ENCODE measurements around the gene WBP1L.

Gene WBP1L

DNA sequence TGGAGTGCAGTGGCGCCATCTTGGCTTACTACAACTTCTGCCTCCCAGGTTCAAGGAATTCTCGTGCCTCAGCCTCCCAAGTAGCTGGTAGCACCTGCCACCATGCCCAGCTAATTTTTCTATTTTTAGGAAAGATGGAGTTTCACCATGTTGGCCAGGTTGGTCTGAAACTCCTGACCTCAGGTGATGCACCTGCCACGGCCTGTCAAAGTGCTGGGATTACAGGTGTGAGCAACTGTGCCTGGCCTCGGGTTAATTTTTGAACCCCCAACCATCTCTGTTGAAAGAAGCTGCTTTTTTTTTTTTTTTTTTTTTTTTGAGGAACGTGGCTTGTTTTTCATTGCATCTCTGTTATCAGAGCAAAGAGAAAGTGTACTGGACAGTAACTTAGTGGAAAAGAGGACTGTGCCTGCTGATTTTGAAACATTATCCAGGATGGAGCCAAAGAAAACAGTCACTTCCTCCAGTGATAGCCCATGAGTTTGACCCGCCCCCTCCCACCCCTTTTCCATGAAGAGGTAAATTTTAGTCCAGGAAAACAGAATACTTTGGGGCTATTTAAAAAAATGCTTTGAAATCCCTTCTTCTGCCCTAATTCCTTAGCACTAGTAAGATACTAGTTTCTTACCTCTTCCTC, 38.3 kb downstream of the WBP1L start:
- DNase-seq, result no peak

DNA sequence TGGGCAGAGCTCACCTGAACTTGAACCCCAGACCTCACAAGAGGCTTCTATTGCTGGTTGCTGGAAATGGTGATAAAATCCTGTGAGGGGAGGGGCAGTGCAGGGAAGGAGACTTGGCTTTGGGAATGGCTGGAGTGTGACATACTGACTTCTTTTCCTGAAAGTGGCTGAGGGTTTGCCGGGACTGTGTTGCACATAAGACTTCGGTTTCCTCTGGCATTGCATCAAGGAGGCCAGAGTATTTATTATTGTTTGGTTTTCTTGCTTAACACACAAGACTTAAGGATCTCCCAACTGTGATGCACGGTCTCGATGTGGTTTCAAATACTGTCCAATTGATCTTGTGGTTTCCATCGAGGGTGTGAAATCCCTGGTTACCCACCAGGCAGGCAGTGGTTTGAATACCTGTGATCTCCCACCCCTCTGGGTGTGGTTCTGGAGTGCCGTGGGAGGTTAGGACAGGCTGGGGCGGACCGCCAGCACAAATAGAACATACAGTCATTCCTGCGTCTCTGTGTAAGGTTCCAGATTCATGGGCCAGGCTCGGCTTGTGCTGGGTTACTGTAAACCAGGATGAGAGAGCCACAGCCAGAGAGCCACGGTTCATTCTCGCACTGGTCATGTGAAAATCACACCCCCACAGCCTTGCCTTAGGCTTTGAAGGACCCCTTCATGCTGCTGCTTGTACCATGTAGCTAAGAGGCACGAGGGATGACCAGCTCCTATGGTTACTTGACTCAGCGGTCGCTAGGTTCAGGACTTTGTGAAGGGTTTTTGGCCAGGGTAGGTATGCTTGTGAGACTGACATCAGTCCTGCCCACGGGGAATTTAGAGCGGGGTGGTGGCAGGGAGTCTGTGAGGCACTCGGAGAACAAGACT, 39.2 kb downstream of the WBP1L start:
- no peak for DNase-seq

DNA sequence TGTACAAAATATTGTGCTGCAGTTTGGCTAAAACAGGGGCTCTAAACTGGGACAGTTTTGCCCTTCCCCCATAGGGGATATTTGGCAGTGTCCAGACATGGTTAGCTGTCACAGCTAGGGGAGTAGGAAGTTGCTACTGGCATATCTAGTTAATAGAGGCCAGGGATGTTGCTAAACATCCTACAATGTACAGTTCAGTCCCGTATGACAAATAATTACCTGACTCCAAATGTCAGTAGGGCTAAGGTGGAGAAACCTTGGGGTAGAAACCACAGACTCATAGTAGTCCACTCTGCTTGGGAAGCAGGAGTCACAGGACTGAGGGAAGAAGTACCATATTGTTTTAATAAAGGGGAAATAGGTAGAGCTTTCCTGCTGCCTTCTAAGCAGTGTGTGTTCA, 39.8 kb downstream of the WBP1L start:
- DNase-seq, result no peak

DNA sequence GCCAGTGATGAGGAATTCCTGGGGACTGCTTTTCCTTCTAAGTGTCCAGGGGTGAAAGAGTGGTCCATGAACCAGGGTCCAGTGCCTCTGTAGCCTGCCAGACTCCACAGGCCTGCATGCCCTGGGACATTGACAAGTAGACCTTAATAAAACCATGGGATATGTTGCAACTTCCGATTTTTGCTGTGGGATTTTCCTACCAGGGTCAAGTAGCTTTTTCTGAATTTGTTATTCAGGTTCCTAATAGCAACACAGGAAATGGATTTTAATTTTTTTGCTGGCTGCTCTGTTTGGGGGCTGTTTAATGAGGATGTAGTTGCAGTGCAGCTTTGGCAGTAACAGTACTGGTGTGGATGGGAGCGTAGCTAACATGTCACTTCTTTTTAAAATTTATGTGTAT, 42.1 kb downstream of the WBP1L start:
- DNase-seq, result no peak

DNA sequence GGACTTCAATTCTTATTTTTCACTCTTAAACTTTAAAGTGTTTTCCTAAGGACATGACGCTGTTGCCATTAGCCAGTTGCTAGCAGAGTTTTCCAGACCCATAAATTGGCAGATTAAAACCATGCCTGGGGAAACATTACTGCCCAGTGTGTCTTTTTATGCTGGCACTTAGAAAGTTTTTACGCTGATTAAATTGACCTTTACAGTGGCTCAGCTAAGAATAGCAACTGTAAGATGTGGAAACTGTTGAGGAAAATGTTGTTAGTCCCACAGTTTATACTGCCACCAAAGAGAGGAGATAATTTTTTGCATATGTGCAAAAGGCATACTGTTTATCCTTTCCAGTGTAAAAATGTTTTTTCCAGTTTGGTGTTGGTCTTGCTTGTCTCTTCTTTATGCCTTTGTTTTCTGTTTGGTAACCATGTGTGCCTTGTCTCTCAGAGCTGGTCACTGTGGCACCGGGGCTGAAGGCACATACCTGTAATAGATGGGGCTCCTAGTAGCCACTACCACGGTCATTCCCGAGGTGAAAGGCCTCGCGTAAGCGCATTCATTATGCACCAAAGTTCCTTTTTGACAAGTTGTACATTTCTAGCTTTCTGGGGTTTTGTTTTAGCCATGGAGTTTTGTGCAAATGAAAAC, 48.1 kb downstream of the WBP1L start:
- DNase-seq, result no peak

DNA sequence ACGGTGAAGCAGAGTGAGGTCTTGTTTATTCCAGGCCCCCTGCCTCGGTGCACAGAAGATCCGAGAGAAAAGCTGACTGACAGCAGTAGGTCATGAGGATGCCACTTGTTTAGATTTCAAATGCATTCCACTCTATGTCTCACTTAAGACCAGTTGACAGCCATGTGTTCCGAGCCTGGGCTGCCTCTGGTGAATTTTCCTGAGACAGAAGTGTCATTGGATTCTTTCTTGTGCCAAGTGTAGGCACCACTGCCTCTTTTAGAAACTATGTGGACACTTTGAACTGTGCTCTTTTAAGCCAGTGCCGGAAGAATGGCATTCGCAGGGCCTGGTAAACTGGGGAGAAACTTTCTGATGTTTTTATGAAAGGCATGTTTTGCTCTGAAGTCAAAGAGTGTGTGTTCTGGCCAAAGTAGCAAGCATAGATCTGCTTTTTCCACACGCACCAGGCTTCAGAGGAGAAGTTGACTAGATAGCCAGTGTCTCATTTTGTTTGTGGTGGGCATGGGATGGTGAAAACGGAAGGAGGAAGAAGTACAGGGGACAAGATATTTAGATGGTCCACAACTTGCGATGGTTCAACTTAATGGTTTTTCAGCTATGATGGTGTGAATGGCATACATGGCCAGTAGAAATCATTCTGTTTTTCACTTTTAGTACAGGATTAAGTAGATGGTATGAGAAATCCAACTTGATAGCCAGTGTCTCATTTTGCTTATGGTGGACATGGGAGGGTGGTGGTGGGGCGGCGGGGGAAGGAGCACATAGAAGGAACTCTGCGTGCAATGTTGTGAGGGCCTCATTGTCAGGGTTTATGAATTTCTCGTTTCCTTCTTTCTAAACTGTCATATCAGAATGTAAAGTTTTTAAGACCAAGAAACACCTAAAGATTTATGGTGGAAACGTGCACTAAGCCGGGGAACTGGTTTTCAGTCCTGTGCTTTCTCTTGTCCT, 52.0 kb downstream of the WBP1L start:
- no peak for DNase-seq

DNA sequence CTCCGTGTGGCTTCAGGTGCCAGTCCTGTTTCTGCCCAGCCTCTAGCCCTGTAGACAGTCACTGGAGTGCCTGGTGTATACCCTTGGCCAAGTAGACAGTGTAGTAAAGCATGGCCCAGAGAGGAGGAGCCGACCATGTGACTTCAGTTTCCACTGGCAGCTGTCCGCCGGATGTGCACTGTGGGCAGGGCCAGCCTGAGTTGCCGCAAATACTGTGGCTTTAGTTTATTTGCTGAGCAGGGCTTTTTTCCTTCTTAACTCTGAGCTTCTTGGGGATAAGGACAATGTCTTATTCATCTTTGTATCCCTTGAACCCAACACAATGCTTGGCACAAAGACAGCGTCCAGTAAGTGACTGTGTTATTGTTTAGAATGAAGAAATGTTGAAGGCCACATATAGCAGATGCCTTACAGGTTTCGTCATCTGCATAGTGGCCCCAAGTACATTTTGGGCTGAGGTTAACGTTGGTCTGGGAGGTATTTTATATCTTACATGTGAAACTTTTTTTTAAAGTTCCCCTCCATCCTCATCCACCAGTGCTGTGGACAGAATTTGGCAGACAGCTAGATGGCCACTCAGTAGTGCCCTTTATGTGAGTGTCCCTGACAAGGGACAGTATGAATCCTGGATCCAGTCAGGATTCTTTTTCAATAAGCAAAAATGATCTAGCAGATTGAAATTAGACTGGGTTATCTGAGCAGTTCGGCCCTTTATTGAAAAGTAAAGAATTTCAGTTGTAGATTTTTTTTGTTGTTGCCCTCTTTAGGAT, 52.8 kb downstream of the WBP1L start:
- DNase-seq, result no peak

DNA sequence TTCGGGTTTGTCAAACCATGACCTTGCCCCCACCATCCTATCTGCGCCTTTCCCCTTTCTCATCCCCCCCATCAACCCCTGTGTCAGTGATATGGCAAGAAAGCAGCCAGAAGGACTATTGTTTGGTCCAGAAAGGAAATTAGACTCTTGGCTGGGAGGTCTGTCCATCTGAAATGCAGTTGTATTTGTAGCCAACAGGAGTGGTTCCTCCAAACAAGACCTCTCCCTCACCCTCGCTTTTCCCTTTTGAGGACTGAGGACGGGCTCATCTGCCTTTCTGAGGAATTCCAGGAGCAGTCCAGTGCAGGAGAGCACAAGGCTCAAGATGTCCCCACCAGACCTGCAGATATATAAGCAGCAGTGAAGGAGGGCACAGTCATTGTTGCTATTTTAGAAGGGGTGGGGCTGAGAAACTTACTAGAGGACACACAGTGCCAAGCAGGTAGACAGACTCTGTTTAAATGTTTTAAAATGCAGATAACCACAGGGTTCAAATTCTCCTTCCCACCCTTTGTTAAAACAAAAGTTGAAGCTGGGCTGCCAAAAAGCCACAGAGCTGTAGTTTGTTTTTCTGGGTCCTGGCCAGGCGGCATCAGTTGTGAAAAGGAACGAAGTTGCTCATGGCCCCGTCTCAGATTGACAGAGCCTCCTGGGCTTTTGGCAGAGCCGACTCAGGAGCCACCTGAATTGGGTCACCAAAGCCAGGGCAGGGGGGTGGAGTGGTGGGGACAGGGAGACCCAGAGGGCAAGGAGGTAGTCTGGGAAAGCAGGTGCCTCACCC, 56.1 kb downstream of the WBP1L start:
- DNase-seq, result no peak

DNA sequence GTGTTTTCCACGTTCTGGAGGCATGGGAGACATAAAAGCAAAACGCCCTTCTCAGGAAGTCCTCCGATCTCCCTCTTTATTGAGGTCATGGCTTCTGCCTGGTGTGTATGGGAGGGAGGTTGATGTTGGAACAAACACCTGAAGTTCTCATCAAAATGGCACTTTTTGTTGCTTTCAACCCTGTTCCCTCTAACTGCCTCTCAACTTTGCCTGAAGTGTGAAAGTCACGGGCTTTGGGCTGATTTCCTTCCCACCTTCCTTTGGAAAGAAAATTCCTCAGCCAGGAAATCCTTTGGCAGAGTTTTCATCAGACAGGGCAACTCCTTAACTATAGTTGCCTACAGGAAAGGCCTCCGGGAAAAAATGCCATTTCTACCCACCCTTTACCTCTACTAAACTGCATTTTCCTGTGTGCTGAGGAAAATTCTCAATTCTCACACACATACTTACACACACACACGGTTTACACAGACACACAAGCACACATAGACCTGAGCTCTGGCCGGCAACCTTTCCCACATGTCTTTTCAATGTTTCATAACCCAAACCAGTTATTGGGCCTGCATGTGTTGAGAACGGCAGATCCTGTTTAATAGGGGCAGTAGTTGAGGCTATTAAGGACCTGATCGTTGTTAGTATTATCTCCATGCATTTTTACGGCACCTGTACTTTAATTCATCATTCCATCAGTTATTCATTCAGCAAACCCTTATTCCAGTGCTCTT, 57.0 kb downstream of the WBP1L start:
- DNase-seq, result no peak

DNA sequence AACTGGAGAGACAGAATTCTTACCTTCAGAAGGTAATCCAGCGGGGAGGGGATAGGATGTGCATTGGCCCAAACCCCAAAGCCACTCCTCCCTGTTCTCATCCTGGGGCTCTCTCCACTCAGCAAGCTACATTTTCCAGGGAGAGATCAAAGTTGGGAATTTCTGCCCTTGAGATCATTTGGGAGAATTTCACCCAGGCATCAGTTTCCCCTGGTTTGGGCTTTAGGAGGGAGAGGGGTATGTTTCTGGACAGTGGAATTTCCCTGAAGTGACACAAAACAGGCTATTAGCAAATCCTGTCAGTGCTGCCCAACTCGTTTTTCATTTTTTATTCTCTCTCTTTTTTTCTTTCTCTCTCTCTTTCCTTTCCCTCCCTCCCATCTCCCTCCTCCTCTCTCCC, 57.7 kb downstream of the WBP1L start:
- no peak for DNase-seq

DNA sequence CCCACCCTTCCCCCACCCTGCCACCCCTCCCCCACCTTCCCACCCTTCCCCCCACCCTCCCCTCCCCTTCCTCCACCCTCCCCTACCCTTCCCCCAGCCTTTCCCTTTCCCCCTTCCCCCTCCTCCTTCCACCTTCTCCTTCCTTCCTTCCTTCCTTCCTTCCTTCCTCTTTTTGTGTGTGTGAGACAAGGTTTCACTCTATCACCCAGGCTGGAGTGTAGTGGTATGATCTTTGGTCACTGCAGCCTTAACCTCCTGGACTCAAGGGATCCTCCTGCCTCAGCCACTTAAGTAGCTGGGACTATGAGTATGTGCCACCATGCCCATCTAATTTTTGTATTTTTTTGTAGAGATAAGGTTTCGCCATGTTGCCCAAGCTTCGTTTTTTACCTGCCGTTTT, 58.2 kb downstream of the WBP1L start:
- no peak for DNase-seq

DNA sequence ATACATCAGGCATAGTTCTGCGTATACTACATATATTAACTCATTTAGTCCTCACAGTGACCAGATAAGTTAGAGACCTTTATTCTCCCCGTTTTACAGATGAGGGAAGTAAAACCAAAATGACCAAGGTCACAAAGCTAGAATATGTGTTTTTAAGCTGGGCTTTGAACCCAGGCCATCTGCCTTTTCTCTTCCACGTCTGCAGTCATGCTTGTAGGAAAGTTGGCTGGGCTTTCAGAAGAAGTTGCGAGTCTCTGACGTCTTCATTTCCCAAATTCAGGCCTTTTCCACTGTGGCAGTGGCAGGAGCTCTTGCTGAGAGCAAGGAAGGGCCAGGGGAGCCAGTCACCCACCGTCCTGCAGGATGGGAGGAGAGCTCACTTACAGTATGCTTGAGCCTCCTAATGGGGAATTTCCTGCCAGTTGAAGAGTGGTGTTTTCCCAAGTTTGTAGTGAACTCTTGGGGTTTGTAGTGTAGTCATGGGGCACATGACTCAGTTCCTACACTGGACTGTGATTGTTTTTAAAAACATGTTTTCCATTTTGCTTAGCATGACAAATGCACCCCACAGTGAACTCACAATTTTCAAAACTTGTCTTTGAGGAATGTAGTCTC, 59.3 kb downstream of the WBP1L start:
- no peak for DNase-seq

DNA sequence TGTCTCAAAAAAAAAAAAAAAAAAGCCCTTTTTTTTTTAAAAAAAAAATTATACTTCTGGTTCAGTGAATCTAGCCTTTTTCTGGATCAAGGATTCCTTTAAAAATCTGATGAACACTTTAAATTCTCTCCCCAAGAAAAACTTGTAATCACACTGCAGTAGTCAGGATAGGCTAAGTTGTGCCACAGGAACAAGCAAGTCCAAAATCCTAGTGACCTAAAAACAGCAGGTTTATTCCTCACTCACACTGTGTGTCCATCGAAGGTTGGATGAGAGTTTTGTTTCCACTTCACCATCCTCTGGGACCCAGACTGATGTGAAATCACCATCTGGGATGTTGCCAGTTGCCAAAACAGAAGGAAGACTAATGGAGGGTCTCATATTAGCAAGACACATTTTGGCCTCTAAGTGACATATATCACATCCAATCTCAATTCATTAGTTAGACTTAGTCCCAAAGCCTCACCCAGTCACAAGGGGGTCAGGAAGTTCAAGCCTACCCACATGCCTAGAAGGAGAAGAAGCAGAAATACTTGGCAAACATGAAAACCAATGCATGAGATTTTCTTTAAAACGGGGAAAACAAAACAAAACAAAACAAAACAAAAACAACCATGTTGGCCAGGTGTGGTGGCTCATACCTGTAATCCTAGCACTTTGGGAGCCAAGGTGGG, 60.8 kb downstream of the WBP1L start:
- no peak for DNase-seq

DNA sequence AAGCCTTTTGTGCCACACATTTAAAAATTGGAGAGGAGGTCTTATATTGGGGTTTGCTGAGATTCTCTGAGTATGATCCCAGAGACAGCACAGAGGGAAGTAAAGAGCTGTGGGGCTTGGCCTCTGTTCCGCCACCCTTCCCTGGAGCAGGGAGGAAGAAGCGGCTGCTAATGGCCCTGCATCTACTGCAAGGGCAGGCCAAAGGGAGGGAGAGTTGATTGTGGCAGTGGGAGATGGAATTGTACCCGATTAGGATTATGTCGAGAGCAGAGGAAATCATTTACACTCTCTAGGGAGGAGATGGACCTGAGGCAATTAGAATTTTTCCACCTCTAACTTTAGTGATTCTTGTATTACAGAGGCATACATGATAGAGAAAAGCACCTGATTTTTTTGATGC, 64.6 kb downstream of the WBP1L start:
- no peak for DNase-seq

DNA sequence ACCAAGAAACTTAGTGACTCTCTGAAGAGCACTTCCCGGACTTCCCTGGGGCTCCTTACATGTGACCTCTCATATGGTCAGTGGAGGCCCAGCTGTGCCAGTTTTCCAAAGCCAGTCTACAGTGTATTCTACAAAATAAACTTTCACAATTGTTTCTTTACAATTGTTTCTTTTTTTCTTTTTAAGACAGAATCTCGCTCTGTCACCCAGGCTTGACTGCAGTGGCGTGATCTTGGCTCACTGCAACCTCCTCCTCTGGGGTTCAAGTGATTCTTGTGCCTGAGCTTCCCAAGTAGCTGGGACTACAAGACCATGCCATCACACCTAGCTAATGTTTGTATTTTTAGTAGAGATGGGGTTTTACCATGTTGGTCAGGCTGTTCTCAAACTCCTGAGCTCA, 67.6 kb downstream of the WBP1L start:
- DNase-seq, result no peak

DNA sequence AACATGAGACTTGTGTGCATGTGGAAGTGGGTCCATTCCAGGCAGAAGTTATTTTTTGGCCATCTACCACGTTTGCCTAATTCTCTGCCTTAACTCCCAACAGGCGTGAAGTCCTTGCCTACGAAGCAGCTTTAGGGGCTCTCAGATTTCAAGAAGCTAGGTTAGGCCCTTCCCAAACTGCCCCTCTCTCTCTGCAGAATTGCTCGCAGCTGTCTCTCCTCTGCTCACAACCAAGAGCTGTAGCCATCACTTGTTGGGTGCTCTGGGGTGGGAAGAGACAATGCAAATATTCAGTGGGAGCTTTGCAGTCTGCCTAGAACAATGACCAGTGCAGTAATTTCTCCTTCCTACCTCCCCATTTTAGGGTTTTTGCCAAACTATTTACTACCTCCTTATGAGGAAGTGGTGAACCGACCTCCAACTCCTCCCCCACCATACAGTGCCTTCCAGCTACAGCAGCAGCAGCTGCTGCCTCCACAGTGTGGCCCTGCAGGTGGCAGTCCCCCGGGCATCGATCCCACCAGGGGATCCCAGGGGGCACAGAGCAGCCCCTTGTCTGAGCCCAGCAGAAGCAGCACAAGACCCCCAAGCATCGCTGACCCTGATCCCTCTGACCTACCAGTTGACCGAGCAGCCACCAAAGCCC, 68.6 kb downstream of the WBP1L start:
- no peak for DNase-seq

DNA sequence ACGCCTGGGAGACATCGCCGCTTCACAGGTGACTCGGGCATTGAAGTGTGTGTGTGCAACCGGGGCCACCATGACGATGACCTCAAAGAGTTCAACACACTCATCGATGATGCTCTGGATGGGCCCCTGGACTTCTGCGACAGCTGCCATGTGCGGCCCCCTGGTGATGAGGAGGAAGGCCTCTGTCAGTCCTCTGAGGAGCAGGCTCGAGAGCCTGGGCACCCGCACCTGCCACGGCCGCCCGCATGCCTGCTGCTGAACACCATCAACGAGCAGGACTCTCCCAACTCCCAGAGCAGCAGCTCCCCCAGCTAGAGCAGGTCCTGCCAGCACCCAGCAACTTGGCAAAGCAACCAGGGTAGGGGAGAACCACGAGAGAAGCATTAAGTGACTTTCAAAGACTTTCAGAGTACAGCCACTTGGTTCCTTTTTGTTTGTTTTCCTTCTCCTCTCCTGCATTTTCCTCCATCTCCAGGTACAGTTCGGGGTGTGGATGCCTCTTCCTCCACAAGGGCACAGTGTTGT, 69.3 kb downstream of the WBP1L start:
- DNase-seq, result no peak

DNA sequence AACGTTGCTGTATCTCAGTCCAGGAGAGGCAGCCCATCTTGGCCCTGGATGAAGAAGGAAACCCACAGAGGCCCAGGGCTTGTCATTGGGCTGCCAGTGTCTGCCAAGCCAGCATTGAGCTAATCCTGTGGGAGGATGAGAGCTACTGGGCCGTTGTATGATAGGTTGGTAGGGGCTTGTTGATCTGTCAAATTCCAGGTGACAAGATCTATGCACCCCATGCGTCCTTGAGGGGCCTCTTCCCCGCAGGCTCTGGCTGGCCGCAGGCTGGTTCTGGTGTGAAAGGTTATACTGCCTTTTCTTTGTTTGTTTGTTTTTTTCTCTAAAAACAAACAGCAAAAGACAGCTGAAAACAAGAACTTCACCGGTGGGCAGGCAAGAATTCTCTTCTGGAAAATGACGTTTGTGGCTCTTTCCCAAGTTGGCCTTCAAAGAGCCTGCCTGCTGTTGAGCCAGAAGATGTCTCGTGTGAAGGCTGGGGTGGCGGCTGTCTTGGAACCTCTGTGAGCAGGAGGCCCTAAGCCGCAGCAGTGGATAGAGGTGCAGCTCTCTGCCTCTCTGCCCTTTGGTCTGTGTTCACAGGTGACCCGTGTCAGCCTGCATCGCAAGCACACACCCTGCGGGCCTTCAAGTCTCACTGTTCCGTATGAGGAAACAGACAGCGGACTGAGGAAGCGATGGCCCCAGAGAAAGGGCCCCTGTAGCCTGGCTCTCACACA, 70.1 kb downstream of the WBP1L start:
- no peak for DNase-seq
